Measurements from ENCODE around the gene TVP23A.

DNA sequence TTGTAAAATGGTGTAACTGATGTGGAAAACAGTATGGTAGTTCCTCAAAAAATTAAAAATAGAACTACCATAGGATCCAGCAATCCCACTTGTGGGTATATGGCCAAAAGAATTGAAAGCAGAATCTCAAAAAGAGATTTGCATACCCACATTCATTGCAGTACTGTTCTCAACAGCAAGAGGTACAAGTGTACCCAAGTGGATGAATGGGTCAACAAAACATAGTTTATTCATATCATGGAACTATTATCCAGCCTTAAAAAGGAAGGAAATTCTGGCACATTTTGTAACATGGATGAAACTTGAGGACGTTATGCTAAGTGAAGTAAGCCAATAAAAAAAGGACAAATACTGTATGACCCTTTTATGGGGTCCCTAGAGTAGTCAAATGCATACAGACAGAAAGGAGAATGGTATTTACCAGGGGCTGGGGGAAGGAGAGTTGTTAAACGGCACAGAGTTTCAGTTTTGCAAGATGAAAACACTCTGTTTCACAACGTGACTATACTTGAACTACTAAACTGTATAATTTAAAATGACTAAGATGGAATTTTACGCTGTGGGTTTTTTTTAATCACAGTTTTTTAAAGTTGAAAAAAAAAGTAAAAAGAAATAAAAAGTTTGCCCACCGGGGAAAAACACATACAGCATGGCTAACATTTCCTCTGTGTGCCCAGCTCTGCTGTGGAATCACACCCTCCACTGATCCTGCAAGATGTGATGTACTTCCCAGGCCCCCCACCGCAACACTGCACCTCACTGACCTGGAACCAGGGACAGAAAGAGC lies 6.1 kb downstream of the TVP23A start:
- TF ChIP-seq, protein P1, sequence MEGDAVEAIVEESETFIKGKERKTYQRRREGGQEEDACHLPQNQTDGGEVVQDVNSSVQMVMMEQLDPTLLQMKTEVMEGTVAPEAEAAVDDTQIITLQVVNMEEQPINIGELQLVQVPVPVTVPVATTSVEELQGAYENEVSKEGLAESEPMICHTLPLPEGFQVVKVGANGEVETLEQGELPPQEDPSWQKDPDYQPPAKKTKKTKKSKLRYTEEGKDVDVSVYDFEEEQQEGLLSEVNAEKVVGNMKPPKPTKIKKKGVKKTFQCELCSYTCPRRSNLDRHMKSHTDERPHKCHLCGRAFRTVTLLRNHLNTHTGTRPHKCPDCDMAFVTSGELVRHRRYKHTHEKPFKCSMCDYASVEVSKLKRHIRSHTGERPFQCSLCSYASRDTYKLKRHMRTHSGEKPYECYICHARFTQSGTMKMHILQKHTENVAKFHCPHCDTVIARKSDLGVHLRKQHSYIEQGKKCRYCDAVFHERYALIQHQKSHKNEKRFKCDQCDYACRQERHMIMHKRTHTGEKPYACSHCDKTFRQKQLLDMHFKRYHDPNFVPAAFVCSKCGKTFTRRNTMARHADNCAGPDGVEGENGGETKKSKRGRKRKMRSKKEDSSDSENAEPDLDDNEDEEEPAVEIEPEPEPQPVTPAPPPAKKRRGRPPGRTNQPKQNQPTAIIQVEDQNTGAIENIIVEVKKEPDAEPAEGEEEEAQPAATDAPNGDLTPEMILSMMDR (IDR thresholded peaks at IDR 0.05): no peak
- TF ChIP-seq ZFX (IDR thresholded peaks at IDR 0.05; ENCODE audit: borderline replicate concordance): no peak
